ENCODE measurements around the gene SURF4.

The SURF4 gene

DNA sequence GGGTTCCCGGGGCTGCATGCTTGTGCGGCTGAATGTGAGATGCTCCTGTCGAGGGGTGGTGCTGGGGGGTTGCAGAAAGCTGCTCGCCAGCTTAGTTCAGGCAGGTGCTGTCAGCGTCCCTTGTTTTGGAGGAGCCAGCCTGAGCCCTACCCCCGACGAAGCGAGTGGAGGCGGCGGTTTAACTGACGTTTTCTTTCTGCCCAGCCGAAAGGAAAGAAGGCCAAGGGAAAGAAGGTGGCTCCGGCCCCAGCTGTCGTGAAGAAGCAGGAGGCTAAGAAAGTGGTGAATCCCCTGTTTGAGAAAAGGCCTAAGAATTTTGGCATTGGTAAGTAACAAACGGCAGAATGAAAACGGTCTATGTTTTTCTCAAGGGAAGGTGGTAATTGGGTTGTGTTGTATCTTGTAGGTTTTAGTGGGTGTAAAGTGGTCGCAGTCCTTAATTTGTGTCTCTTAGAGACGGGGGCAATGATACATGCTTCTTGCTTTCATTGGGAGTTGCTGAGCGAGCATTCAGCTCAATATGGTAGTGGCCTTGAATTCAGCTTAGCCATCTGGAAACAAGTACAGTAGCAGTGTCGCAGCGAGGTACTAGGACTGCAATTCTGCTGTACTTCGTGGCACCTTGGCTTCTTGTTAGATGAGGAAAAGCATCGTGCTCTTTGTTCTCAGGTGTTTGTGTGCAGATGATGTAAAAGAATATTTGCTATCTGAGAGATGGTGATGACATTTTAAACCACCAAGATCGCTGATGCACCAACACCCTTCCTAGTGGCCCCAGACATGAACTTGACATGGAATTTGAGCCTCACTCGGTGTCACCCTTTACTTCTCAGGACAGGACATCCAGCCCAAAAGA is 26.9 kb downstream of the SURF4 start:
- peaks cover 44% of the 10 kb centered on the region for H3K36me3 ChIP-seq (ENCODE audit: insufficient read depth, low read length)
- H3K9me3 ChIP-seq (ENCODE audit: insufficient read depth, low read depth, low read length): no peaks in the 10 kb centered on the region
- H3F3A ChIP-seq (ENCODE audit: low read depth): peaks cover 11% of the 10 kb centered on the region; the same call in 1 of the 2 replicates
- peak overlapping the region; percentile 100 for H3K9ac ChIP-seq (ENCODE audit: low read depth, low read length, poor library complexity, severe bottlenecking)
- no peak for TF ChIP-seq EZH2phosphoT487 (IDR thresholded peaks at IDR 0.05; ENCODE audit: borderline replicate concordance)
- TF ChIP-seq, protein P1, sequence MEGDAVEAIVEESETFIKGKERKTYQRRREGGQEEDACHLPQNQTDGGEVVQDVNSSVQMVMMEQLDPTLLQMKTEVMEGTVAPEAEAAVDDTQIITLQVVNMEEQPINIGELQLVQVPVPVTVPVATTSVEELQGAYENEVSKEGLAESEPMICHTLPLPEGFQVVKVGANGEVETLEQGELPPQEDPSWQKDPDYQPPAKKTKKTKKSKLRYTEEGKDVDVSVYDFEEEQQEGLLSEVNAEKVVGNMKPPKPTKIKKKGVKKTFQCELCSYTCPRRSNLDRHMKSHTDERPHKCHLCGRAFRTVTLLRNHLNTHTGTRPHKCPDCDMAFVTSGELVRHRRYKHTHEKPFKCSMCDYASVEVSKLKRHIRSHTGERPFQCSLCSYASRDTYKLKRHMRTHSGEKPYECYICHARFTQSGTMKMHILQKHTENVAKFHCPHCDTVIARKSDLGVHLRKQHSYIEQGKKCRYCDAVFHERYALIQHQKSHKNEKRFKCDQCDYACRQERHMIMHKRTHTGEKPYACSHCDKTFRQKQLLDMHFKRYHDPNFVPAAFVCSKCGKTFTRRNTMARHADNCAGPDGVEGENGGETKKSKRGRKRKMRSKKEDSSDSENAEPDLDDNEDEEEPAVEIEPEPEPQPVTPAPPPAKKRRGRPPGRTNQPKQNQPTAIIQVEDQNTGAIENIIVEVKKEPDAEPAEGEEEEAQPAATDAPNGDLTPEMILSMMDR (conservative IDR thresholded peaks at IDR 0.05; ENCODE audit: low read length): no peak
- H3K79me2 ChIP-seq (ENCODE audit: insufficient read depth, low read length): peaks cover 67% of the 10 kb centered on the region
- peaks cover 57% of the 10 kb centered on the region for H4K20me1 ChIP-seq (ENCODE audit: insufficient read depth, low read length, poor library complexity, severe bottlenecking)
- H3K27me3 ChIP-seq (ENCODE audit: insufficient read depth, low read length, poor library complexity, severe bottlenecking): peaks cover 8% of the 10 kb centered on the region
- peaks cover 32% of the 10 kb centered on the region for H3K4me1 ChIP-seq (ENCODE audit: insufficient read depth, low read length, poor library complexity, severe bottlenecking)
- peak overlapping the region; percentile 99 for H3K4me2 ChIP-seq (ENCODE audit: low read depth, low read length, poor library complexity, severe bottlenecking)
- H2AFZ ChIP-seq (ENCODE audit: low read length): no peak overlapping the region
- no peaks in the 10 kb centered on the region for H3K9me2 ChIP-seq (replicated peaks; ENCODE audit: low read depth, low read length)
- H3K4me3 ChIP-seq (ENCODE audit: low read length, poor library complexity, severe bottlenecking): peak overlapping the region; percentile 97

DNA sequence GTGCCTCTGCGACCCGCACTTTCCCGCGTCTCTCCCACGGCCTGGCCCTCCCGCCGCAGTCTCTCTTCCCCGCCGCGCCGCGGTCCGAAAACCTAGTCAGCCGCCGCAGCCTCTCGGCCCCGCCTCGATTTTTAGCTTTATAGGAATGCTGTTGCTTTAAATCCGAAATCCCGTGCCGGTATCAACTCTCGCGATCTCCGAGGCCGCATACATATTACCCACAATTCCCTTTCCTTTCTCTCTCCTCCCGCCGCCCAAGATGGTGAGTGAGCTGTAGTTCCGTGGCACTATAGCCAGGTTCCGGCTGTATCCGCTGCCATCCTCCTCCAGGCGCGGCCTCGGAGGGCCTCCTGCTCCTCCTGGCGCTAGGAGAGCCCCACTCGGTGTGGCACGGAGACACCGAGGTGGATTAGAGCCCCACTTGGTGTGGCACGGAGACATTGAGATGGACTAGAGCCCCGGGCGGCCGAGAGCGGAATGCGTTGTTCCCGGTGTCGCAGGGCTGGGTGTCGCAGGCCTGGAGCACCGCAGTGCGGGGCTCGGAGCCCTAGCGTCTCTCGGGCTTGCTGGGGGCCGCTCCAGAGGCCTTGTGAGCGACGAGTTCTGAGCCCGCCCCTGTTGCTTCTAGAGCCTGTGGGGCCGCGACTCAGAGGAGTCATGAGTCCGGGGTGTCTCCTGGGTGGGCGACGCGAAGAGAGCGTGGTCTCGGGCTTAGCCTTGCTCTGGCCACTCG is 27.7 kb downstream of the SURF4 start, which contains the start of the genes MED22 and RPL7A:
Gene MED22 (minus strand): TSS at position 147 of the 733 bp plus-strand sequence. CDS start 1,469 bp downstream, outside the sequence.
Gene RPL7A (plus strand): TSS at position 234 of the 733 bp plus-strand sequence. CDS start 26 bp downstream, at position 260.
- Histone ChIP-seq H3F3A (ENCODE audit: low read depth) (peaks cover 11% of the 10 kb centered on the region; the same call in 1 of the 2 replicates), H3K9ac (ENCODE audit: low read depth, low read length, poor library complexity, severe bottlenecking) (peak within 1 kb of the TSS; percentile 100), H3K79me2 (ENCODE audit: insufficient read depth, low read length) (peaks cover 67% of the 10 kb centered on the region), H3K4me2 (ENCODE audit: low read depth, low read length, poor library complexity, severe bottlenecking) (peak within 1 kb of the TSS; percentile 99), H3K36me3 (ENCODE audit: insufficient read depth, low read length) (peaks cover 51% of the 10 kb centered on the region), H4K20me1 (ENCODE audit: insufficient read depth, low read length, poor library complexity, severe bottlenecking) (peaks cover 57% of the 10 kb centered on the region), H3K27me3 (ENCODE audit: insufficient read depth, low read length, poor library complexity, severe bottlenecking) (peaks cover 8% of the 10 kb centered on the region), H3K9me3 (ENCODE audit: insufficient read depth, low read depth, low read length) (no peaks in the 10 kb centered on the region), H2AFZ (ENCODE audit: low read length) (peak within 1 kb of the TSS; percentile 74; the same call in 1 of the 2 replicates), H3K4me1 (ENCODE audit: insufficient read depth, low read length, poor library complexity, severe bottlenecking) (peaks cover 32% of the 10 kb centered on the region), H3K4me3 (ENCODE audit: low read length, poor library complexity, severe bottlenecking) (peak within 1 kb of the TSS; percentile 97), H3K9me2 (replicated peaks; ENCODE audit: low read depth, low read length) (no peaks in the 10 kb centered on the region)
- TF ChIP-seq, protein P1 (conservative IDR thresholded peaks at IDR 0.05; ENCODE audit: low read length): no peak
- TF ChIP-seq EZH2phosphoT487 (IDR thresholded peaks at IDR 0.05; ENCODE audit: borderline replicate concordance): no peak

DNA sequence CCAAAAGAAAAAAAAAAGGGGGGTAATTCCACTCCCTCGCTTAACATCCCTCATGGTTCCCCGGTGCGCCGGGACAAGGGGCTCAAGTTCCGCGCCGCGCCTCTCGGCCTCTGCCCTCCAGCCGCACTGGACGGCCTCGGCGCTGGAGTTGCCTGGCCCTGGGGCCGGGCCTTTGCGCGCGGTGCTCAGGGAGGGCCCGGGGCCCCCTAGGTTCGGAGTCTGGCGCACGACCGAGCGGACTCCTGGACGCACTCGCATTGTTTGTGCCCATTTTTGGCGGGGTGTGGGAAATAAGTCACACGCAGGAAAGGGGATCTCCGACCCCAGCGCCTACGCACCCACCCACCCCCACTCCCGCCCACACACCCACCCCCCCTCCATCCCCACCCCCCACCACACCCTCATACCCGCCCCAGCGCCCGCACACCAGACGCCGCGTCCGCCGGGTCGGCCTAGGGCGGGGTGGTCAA is 28.3 kb downstream of the SURF4 start:
- H3K9me3 ChIP-seq (ENCODE audit: insufficient read depth, low read depth, low read length): no peaks in the 10 kb centered on the region
- peak overlapping the region; percentile 97 for H3K4me3 ChIP-seq (ENCODE audit: low read length, poor library complexity, severe bottlenecking)
- H2AFZ ChIP-seq (ENCODE audit: low read length): peak overlapping the region; percentile 74; the same call in 1 of the 2 replicates
- TF ChIP-seq, protein P1 (conservative IDR thresholded peaks at IDR 0.05; ENCODE audit: low read length): 0 out of 2 replicates have a peak, but pooled peaks have one; percentile 11
- TF ChIP-seq EZH2phosphoT487 (IDR thresholded peaks at IDR 0.05; ENCODE audit: borderline replicate concordance): no peak
- no peaks in the 10 kb centered on the region for H3K9me2 ChIP-seq (replicated peaks; ENCODE audit: low read depth, low read length)
- H3K4me2 ChIP-seq (ENCODE audit: low read depth, low read length, poor library complexity, severe bottlenecking): peak overlapping the region; percentile 83
- peaks cover 57% of the 10 kb centered on the region for H4K20me1 ChIP-seq (ENCODE audit: insufficient read depth, low read length, poor library complexity, severe bottlenecking)
- peaks cover 32% of the 10 kb centered on the region for H3K4me1 ChIP-seq (ENCODE audit: insufficient read depth, low read length, poor library complexity, severe bottlenecking)
- peaks cover 67% of the 10 kb centered on the region for H3K79me2 ChIP-seq (ENCODE audit: insufficient read depth, low read length)
- peaks cover 11% of the 10 kb centered on the region; the same call in 1 of the 2 replicates for H3F3A ChIP-seq (ENCODE audit: low read depth)
- H3K36me3 ChIP-seq (ENCODE audit: insufficient read depth, low read length): peaks cover 50% of the 10 kb centered on the region
- H3K9ac ChIP-seq (ENCODE audit: low read depth, low read length, poor library complexity, severe bottlenecking): peak overlapping the region; percentile 100
- H3K27me3 ChIP-seq (ENCODE audit: insufficient read depth, low read length, poor library complexity, severe bottlenecking): peaks cover 8% of the 10 kb centered on the region

Data from Loucy (cell line).